ENCODE measurements around the gene NREP. TPM values are rescaled to one million over a fixed set of nuclear protein-coding genes. Genes with fewer than 3 reads are reported as not detected.

NREP gene
- total RNA-seq, 2 donors from 2014 or later: 10.1 to 16.8 TPM

GRCh38 chr5:111755942-111756381 lies 1.0 kb downstream of the NREP start:
- ATAC-seq (replicated peaks in 1 of 2) (no peak), DNase-seq (no peak)
- H3K4me3 Mint-ChIP-seq: peak overlapping the region; percentile 88 to 93
- H3K36me3 Mint-ChIP-seq (ENCODE audit: insufficient read depth in 2 of 2): no peaks in the 10 kb centered on the region
- no peaks in the 10 kb centered on the region for H3K27me3 Mint-ChIP-seq (ENCODE audit: low read depth)
- peaks cover 22% of the 10 kb centered on the region for H3K4me1 Mint-ChIP-seq (ENCODE audit: low read depth)
- no peak overlapping the region for H3K27ac Mint-ChIP-seq
- no peaks in the 10 kb centered on the region for H3K9me3 Mint-ChIP-seq

GRCh38 chr5:111755345-111755941 lies 1.6 kb downstream of the NREP start:
- H3K4me3 Mint-ChIP-seq: peak overlapping the region in 1 of 2 donors; percentile 88
- no peak for DNase-seq

GRCh38 chr5:111753884-111754589 lies 3.0 kb downstream of the NREP start:
- no peak for DNase-seq

More at GRCh38 chr5:111755345-111755941, 1.6 kb downstream of the NREP start:
- peaks cover 22% of the 10 kb centered on the region for H3K4me1 Mint-ChIP-seq (ENCODE audit: low read depth)
- H3K27ac Mint-ChIP-seq: no peak overlapping the region
- H3K27me3 Mint-ChIP-seq (ENCODE audit: low read depth): no peaks in the 10 kb centered on the region
- no peak for ATAC-seq (replicated peaks in 1 of 2)
- no peaks in the 10 kb centered on the region for H3K36me3 Mint-ChIP-seq (ENCODE audit: insufficient read depth in 2 of 2)
- no peaks in the 10 kb centered on the region for H3K9me3 Mint-ChIP-seq

GRCh38 chr5:111752426-111752965 lies 4.5 kb downstream of the NREP start:
- H3K36me3 Mint-ChIP-seq (ENCODE audit: insufficient read depth in 2 of 2): no peaks in the 10 kb centered on the region
- DNase-seq: no peak
- H3K27me3 Mint-ChIP-seq (ENCODE audit: low read depth): no peaks in the 10 kb centered on the region
- no peak overlapping the region for H3K27ac Mint-ChIP-seq
- peaks cover 32% of the 10 kb centered on the region for H3K4me1 Mint-ChIP-seq (ENCODE audit: low read depth)
- ATAC-seq (replicated peaks in 1 of 2): no peak
- no peaks in the 10 kb centered on the region for H3K9me3 Mint-ChIP-seq
- no peak overlapping the region for H3K4me3 Mint-ChIP-seq

More at GRCh38 chr5:111753884-111754589, 3.0 kb downstream of the NREP start:
- no peaks in the 10 kb centered on the region for H3K36me3 Mint-ChIP-seq (ENCODE audit: insufficient read depth in 2 of 2)
- H3K27ac Mint-ChIP-seq: no peak overlapping the region
- peaks cover 22% of the 10 kb centered on the region for H3K4me1 Mint-ChIP-seq (ENCODE audit: low read depth)
- H3K9me3 Mint-ChIP-seq: no peaks in the 10 kb centered on the region
- no peak for ATAC-seq (replicated peaks in 1 of 2)
- H3K4me3 Mint-ChIP-seq: no peak overlapping the region
- no peaks in the 10 kb centered on the region for H3K27me3 Mint-ChIP-seq (ENCODE audit: low read depth)

- ATAC-seq (replicated peaks in 1 of 2): no peak
- no peak overlapping the region for H3K27ac Mint-ChIP-seq
- H3K9me3 Mint-ChIP-seq: no peaks in the 10 kb centered on the region
- H3K36me3 Mint-ChIP-seq (ENCODE audit: insufficient read depth in 2 of 2): no peaks in the 10 kb centered on the region
- no peak for DNase-seq
- H3K27me3 Mint-ChIP-seq (ENCODE audit: low read depth): no peaks in the 10 kb centered on the region
- H3K4me3 Mint-ChIP-seq: no peak overlapping the region
- peaks cover 30% of the 10 kb centered on the region for H3K4me1 Mint-ChIP-seq (ENCODE audit: low read depth)
These were observed 7.5 kb downstream of the NREP start for GRCh38 chr5:111749303-111750026.

GRCh38 chr5:111748304-111748763 lies 8.7 kb downstream of the NREP start:
- Mint-ChIP-seq H3K36me3 (ENCODE audit: insufficient read depth in 2 of 2) (no peaks in the 10 kb centered on the region), H3K4me1 (ENCODE audit: low read depth) (peaks cover 29% of the 10 kb centered on the region), H3K27me3 (ENCODE audit: low read depth) (no peaks in the 10 kb centered on the region), H3K9me3 (no peaks in the 10 kb centered on the region), H3K27ac (no peak overlapping the region), H3K4me3 (no peak overlapping the region)
- DNase-seq: no peak
- no peak for ATAC-seq (replicated peaks in 1 of 2)

GRCh38 chr5:111747337-111747736 lies 9.7 kb downstream of the NREP start:
- ATAC-seq (replicated peaks in 1 of 2) (no peak), DNase-seq (no peak)
- H3K27ac Mint-ChIP-seq: no peak overlapping the region
- H3K27me3 Mint-ChIP-seq (ENCODE audit: low read depth): no peaks in the 10 kb centered on the region
- peaks cover 35% of the 10 kb centered on the region for H3K4me1 Mint-ChIP-seq (ENCODE audit: low read depth)
- no peaks in the 10 kb centered on the region for H3K9me3 Mint-ChIP-seq
- no peaks in the 10 kb centered on the region for H3K36me3 Mint-ChIP-seq (ENCODE audit: insufficient read depth in 2 of 2)
- H3K4me3 Mint-ChIP-seq: no peak overlapping the region

GRCh38 chr5:111746791-111747190 lies 10.2 kb downstream of the NREP start:
- no peak overlapping the region for H3K4me3 Mint-ChIP-seq
- H3K27me3 Mint-ChIP-seq (ENCODE audit: low read depth): no peaks in the 10 kb centered on the region
- no peak overlapping the region for H3K27ac Mint-ChIP-seq
- DNase-seq (no peak), ATAC-seq (replicated peaks in 1 of 2) (no peak)
- no peaks in the 10 kb centered on the region for H3K36me3 Mint-ChIP-seq (ENCODE audit: insufficient read depth in 2 of 2)
- no peaks in the 10 kb centered on the region for H3K9me3 Mint-ChIP-seq
- peaks cover 41% of the 10 kb centered on the region for H3K4me1 Mint-ChIP-seq (ENCODE audit: low read depth)

GRCh38 chr5:111745075-111745739 lies 11.8 kb downstream of the NREP start:
- Mint-ChIP-seq H3K36me3 (ENCODE audit: insufficient read depth in 2 of 2) (no peaks in the 10 kb centered on the region), H3K27me3 (ENCODE audit: low read depth) (no peaks in the 10 kb centered on the region), H3K27ac (no peak overlapping the region), H3K4me1 (ENCODE audit: low read depth) (peaks cover 52% of the 10 kb centered on the region), H3K9me3 (no peaks in the 10 kb centered on the region), H3K4me3 (no peak overlapping the region)
- DNase-seq: no peak
- ATAC-seq (replicated peaks in 1 of 2): no peak

GRCh38 chr5:111744455-111744854 lies 12.5 kb downstream of the NREP start:
- no peaks in the 10 kb centered on the region for H3K36me3 Mint-ChIP-seq (ENCODE audit: insufficient read depth in 2 of 2)
- H3K27me3 Mint-ChIP-seq (ENCODE audit: low read depth): no peaks in the 10 kb centered on the region
- no peak overlapping the region for H3K4me3 Mint-ChIP-seq
- no peaks in the 10 kb centered on the region for H3K9me3 Mint-ChIP-seq
- H3K27ac Mint-ChIP-seq: no peak overlapping the region
- DNase-seq: no peak
- ATAC-seq (replicated peaks in 1 of 2): no peak
- peaks cover 52% of the 10 kb centered on the region for H3K4me1 Mint-ChIP-seq (ENCODE audit: low read depth)

GRCh38 chr5:111743988-111744387 lies 13.0 kb downstream of the NREP start:
- Mint-ChIP-seq H3K4me1 (ENCODE audit: low read depth) (peaks cover 55% of the 10 kb centered on the region), H3K27ac (no peak overlapping the region), H3K9me3 (no peaks in the 10 kb centered on the region), H3K4me3 (no peak overlapping the region), H3K36me3 (ENCODE audit: insufficient read depth in 2 of 2) (no peaks in the 10 kb centered on the region), H3K27me3 (ENCODE audit: low read depth) (no peaks in the 10 kb centered on the region)
- DNase-seq (no peak), ATAC-seq (replicated peaks in 1 of 2) (no peak)

- H3K4me3 Mint-ChIP-seq: no peak overlapping the region
- H3K36me3 Mint-ChIP-seq (ENCODE audit: insufficient read depth in 2 of 2): no peaks in the 10 kb centered on the region
- ATAC-seq (replicated peaks in 1 of 2) (no peak), DNase-seq (no peak)
- no peaks in the 10 kb centered on the region for H3K27me3 Mint-ChIP-seq (ENCODE audit: low read depth)
- H3K4me1 Mint-ChIP-seq (ENCODE audit: low read depth): peaks cover 55% of the 10 kb centered on the region
- H3K27ac Mint-ChIP-seq: no peak overlapping the region
- no peaks in the 10 kb centered on the region for H3K9me3 Mint-ChIP-seq
These were observed 13.5 kb downstream of the NREP start for GRCh38 chr5:111743512-111743911.

All from activated T-cell treated with anti-CD3 and anti-CD28 coated beads, Interleukin-2, amount 50 U/mL, for 72 hours (primary cell).